CD14-positive monocyte (primary cell): ENCODE data around the gene MRPL10. TPM values are rescaled to one million over a fixed set of nuclear protein-coding genes. Genes with fewer than 3 reads are reported as not detected.

Experiments
- DNase-seq, 3 donors: peaks; one replicate each; pipeline ENCODE4 v3.0.0-alpha.2; 2011 to 2022
- H2AFZ ChIP-seq: 2 replicates; pipeline ENCODE4 v1.6.0; 2012; ENCODE audit warnings: mild to moderate bottlenecking, low read depth, low read length, inconsistent platforms; ENCODE audit not compliant: insufficient read depth, poor library complexity, severe bottlenecking
- H3K27ac ChIP-seq, 2 donors: 1 replicate in 1 of 2; 2 replicates in 1 of 2; pipeline ENCODE4 v1.5.1; 2012 to 2013; ENCODE audit warnings: low read length in 2 of 2, control low read depth in 1 of 2, inconsistent platforms in 1 of 2, low read depth in 1 of 2, mild to moderate bottlenecking in 1 of 2
- H3K27me3 ChIP-seq, 2 donors: one replicate each; pipeline versions ENCODE4 v1.6.0 to v1.6.1; 2011 to 2013; ENCODE audit warnings: low read length in 2 of 2; ENCODE audit not compliant: control insufficient read depth in 2 of 2, insufficient read depth in 2 of 2
- H3K36me3 ChIP-seq, 2 donors: replicated peaks in 1 of 2; 1 replicate in 1 of 2; 2 replicates in 1 of 2; pipeline versions ENCODE4 v1.5.1 to v1.6.1; 2012 to 2013; ENCODE audit warnings: low read length in 2 of 2, control low read depth in 1 of 2, inconsistent platforms in 1 of 2, mild to moderate bottlenecking in 1 of 2; ENCODE audit not compliant: insufficient read depth in 2 of 2, control insufficient read depth in 1 of 2
- H3K4me1 ChIP-seq, 2 donors: 1 replicate in 1 of 2; 2 replicates in 1 of 2; pipeline versions ENCODE4 v1.5.1 to v1.6.1; 2012 to 2013; ENCODE audit warnings: low read length in 2 of 2, control low read depth in 1 of 2, inconsistent platforms in 1 of 2, mild to moderate bottlenecking in 1 of 2, moderate library complexity in 1 of 2; ENCODE audit not compliant: insufficient read depth in 2 of 2, control insufficient read depth in 1 of 2
- H3K4me2 ChIP-seq: replicated peaks from 2 replicates; pipeline ENCODE3; 2012; ENCODE audit warnings: low read length, moderate library complexity, mild to moderate bottlenecking; ENCODE audit not compliant: poor library complexity, severe bottlenecking; ENCODE audit errors: extremely low read depth
- H3K4me3 ChIP-seq, 3 experiments: fragments of 200-600 bp in 1 of 3; sonication (generic) in 1 of 3; replicated peaks in 1 of 3; 1 replicate in 2 of 3; 2 replicates in 1 of 3; pipeline ENCODE4 v1.5.1; 2011 to 2013; ENCODE audit warnings: low read length in 3 of 3, mild to moderate bottlenecking in 3 of 3, control low read depth in 2 of 3, low read depth in 2 of 3, inconsistent platforms in 1 of 3, moderate library complexity in 1 of 3
- H3K79me2 ChIP-seq: 2 replicates; pipeline ENCODE4 v1.6.0; 2012; ENCODE audit warnings: mild to moderate bottlenecking, control low read depth, inconsistent platforms, low read length, moderate library complexity; ENCODE audit not compliant: insufficient read depth
- H3K9ac ChIP-seq: 2 replicates; pipeline ENCODE4 v1.6.0; 2017; ENCODE audit warnings: low read length, mild to moderate bottlenecking; ENCODE audit not compliant: insufficient read depth, poor library complexity, severe bottlenecking
- H3K9me3 ChIP-seq, 2 donors: replicated peaks in 1 of 2; 1 replicate in 1 of 2; 2 replicates in 1 of 2; pipeline versions ENCODE4 v1.5.1 to v1.6.1; 2012 to 2013; ENCODE audit warnings: low read length in 2 of 2, control low read depth in 1 of 2; ENCODE audit not compliant: control insufficient read depth in 1 of 2, insufficient read depth in 1 of 2
- H4K20me1 ChIP-seq: 2 replicates; pipeline ENCODE4 v1.6.0; 2012; ENCODE audit warnings: mild to moderate bottlenecking, low read length, control low read depth, moderate library complexity; ENCODE audit not compliant: insufficient read depth
- H3K27ac Mint-ChIP-seq, 7 donors: one replicate each; pipeline ENCODE4 v1.8.0; 2020; ENCODE audit warnings: mild to moderate bottlenecking in 7 of 7, mixed read lengths in 7 of 7, moderate library complexity in 6 of 7, inconsistent platforms in 2 of 7
- H3K27me3 Mint-ChIP-seq, 3 donors: one replicate each; pipeline ENCODE4 v1.8.0; 2021 to 2022; ENCODE audit warnings: low read depth in 3 of 3, mild to moderate bottlenecking in 3 of 3, mixed read lengths in 3 of 3, moderate library complexity in 3 of 3, inconsistent platforms in 1 of 3
- H3K36me3 Mint-ChIP-seq, 2 donors: one replicate each; pipeline ENCODE4 v1.8.0; 2020; ENCODE audit warnings: mixed read lengths in 2 of 2, inconsistent platforms in 1 of 2, mild to moderate bottlenecking in 1 of 2
- H3K4me1 Mint-ChIP-seq: one replicate; pipeline ENCODE4 v1.8.0; 2020; ENCODE audit warnings: mild to moderate bottlenecking, mixed read lengths
- H3K4me3 Mint-ChIP-seq, 2 donors: one replicate each; pipeline ENCODE4 v1.8.0; 2020; ENCODE audit warnings: mild to moderate bottlenecking in 2 of 2, mixed read lengths in 2 of 2, moderate library complexity in 1 of 2
- H3K9me3 Mint-ChIP-seq, 7 donors: one replicate each; pipeline ENCODE4 v1.8.0; 2020 to 2022; ENCODE audit warnings: mixed read lengths in 7 of 7, mild to moderate bottlenecking in 6 of 7, moderate library complexity in 6 of 7, inconsistent platforms in 2 of 7
- WGBS: methylation state at CpG from one replicate; pipeline ENCODE4 v1.1.5; 2013; ENCODE audit warnings: missing lambda C conversion rate; ENCODE audit not compliant: insufficient coverage; 5-methylcytosine and 5-hydroxymethylcytosine counted together
- intact Hi-C, 2 donors: fragments of 100-400 bp; cut with micrococcal nuclease; formaldehyde crosslinking; loops; one replicate each; pipeline versions ENCODE4 v1.15.0 to v1.15.1; 2023
- polyA plus RNA-seq, 3 donors: library from polyadenylated mRNA; depleted of rRNA in 1 of 3; unstranded in 2 of 3; stranded (reverse) in 1 of 3; fragments of 300-500 nt in 2 of 3; fragments of >200 nt in 1 of 3; fragmentation: Illumina TruSeq in 2 of 3; gene quantifications; 1 replicate in 2 of 3; 2 replicates in 1 of 3; pipeline ENCODE4 v1.2.3, GENCODE V29; 2012 to 2021
- TF ChIP-seq, protein P1 (sequence below): fragments of 200-600 bp; IDR thresholded peaks from one replicate; pipeline ENCODE4 v1.8.0; 2022; ENCODE audit warnings: antibody characterized with exemption, mild to moderate bottlenecking

Gene MRPL10
- polyA plus RNA-seq, 3 donors, result 28.5 to 32.7 (median 32.6) TPM

DNA sequence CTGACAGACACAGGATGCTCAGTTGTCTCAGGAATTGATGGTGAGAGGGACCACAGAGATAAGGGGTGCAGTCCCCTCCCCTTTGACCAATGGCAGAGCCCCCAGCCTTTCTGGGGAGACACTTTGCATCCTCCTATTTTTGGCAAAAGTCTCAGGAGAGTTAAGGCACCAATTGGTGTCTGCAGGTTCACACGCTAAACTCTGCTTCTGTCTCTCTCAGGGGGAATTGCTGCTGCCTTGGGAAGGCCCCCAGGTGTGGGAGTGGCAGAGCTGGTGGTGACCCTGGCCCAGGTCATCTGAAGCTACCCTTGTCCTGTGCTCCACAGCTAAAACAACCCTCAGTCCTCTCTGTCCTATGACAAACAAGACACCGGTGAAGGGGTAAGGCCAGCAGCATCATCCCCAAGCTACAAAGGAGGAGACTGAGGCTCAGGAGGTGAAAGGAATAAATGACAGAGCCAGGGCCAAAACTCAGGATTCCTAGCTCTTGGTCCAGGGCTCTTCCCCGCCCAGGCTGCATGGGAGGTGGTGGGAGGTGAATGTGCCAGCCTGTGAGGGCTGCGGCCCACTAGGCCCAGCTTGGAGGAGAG lies 30.1 kb downstream of the MRPL10 start:
- Histone ChIP-seq H3K36me3 (no peaks in the 10 kb centered on the region), H2AFZ (no peak overlapping the region), H3K9ac (no peak overlapping the region), H3K4me2 (no peak overlapping the region), H3K4me3 (no peak overlapping the region), H4K20me1 (no peaks in the 10 kb centered on the region), H3K4me1 (no peaks in the 10 kb centered on the region), H3K79me2 (no peaks in the 10 kb centered on the region), H3K27ac (no peak overlapping the region), H3K27me3 (no peaks in the 10 kb centered on the region), H3K9me3 (no peaks in the 10 kb centered on the region)
- TF ChIP-seq, protein P1, sequence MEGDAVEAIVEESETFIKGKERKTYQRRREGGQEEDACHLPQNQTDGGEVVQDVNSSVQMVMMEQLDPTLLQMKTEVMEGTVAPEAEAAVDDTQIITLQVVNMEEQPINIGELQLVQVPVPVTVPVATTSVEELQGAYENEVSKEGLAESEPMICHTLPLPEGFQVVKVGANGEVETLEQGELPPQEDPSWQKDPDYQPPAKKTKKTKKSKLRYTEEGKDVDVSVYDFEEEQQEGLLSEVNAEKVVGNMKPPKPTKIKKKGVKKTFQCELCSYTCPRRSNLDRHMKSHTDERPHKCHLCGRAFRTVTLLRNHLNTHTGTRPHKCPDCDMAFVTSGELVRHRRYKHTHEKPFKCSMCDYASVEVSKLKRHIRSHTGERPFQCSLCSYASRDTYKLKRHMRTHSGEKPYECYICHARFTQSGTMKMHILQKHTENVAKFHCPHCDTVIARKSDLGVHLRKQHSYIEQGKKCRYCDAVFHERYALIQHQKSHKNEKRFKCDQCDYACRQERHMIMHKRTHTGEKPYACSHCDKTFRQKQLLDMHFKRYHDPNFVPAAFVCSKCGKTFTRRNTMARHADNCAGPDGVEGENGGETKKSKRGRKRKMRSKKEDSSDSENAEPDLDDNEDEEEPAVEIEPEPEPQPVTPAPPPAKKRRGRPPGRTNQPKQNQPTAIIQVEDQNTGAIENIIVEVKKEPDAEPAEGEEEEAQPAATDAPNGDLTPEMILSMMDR, result no peak
- no peak overlapping the region for H3K27ac Mint-ChIP-seq
- intact Hi-C loops, result no loop called here
- H3K27me3 Mint-ChIP-seq, result peaks cover 10 to 16% (median 10%) of the 10 kb centered on the region in 3 donors
- DNase-seq, result no peak
- no peaks in the 10 kb centered on the region for H3K36me3 Mint-ChIP-seq
- no peak overlapping the region for H3K4me3 Mint-ChIP-seq
- H3K4me1 Mint-ChIP-seq, result no peaks in the 10 kb centered on the region
- WGBS, result 100% methylated on average over 2 of the region's 4 CpGs
- peaks cover 0 to 2% (median 0%) of the 10 kb centered on the region in 7 donors for H3K9me3 Mint-ChIP-seq

DNA sequence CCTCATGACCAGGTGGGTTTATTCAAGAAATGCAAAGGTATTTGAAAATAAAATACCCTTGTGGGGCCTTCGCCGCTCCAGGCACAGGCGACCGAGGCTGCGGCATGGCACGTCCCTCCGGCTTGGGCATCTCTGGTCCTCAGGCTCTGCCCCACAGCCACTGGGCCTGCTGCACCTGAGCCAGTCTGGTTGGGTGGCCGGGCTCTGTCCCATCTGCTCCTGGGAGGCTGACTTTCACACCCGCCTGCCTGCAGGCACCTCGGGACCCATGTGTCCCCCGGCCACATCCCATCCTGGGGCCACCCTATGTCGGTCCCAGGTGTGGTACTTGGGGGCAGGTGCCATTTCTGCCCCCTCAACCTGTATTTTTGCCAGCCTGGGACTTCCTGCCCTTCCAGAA lies 30.7 kb downstream of the MRPL10 start:
- no peaks in the 10 kb centered on the region for H3K36me3 Mint-ChIP-seq
- H2AFZ ChIP-seq, result no peak overlapping the region
- H3K4me1 ChIP-seq, result no peaks in the 10 kb centered on the region
- H3K4me2 ChIP-seq, result no peak overlapping the region
- H3K9me3 Mint-ChIP-seq, result peaks cover 0 to 2% (median 0%) of the 10 kb centered on the region in 7 donors
- WGBS, result 93% methylated on average over 12 of the region's 12 CpGs
- H3K27ac ChIP-seq, result no peak overlapping the region
- no peaks in the 10 kb centered on the region for H3K9me3 ChIP-seq
- no peaks in the 10 kb centered on the region for H4K20me1 ChIP-seq
- no peak overlapping the region for H3K9ac ChIP-seq
- no peak overlapping the region for H3K4me3 ChIP-seq
- intact Hi-C loops, result no loop called here
- no peaks in the 10 kb centered on the region for H3K4me1 Mint-ChIP-seq
- H3K4me3 Mint-ChIP-seq, result no peak overlapping the region
- no peaks in the 10 kb centered on the region for H3K79me2 ChIP-seq
- H3K27me3 ChIP-seq, result no peaks in the 10 kb centered on the region
- DNase-seq, result peak in 1 of 3 donors; percentile 2
- H3K36me3 ChIP-seq, result no peaks in the 10 kb centered on the region
- TF ChIP-seq, protein P1, result no peak
- H3K27me3 Mint-ChIP-seq, result peaks cover 11 to 19% (median 13%) of the 10 kb centered on the region in 3 donors
- H3K27ac Mint-ChIP-seq, result no peak overlapping the region
